ENCODE data around the gene DARS1. TPM values are rescaled to one million over a fixed set of nuclear protein-coding genes. Genes with fewer than 3 reads are reported as not detected.

The DARS1 gene
- total and polyA plus RNA-seq, 2 experiments from 2014 or later, result 115 to 148 TPM

- TF ChIP-seq ZNF462 (CRISPR knock-in tag; IDR thresholded peaks at IDR 0.05) (no peak), ZNF114 (CRISPR knock-in tag; IDR thresholded peaks at IDR 0.05) (no peak), EZH2phosphoT487 (IDR thresholded peaks at IDR 0.05; ENCODE audit: unreplicated experiment) (no peak), CREB1 (CRISPR knock-in tag; IDR thresholded peaks at IDR 0.05; ENCODE audit: low read depth) (no peak)
Measured at GRCh38 chr2:135980434-135981079, 4.9 kb downstream of the DARS1 start (continued).

GRCh38 chr2:135975702-135976101 lies 9.7 kb downstream of the DARS1 start:
- Mint-ChIP-seq H3K9me3 (no peaks in the 10 kb centered on the region), H3K4me3 (no peak overlapping the region), H3K27ac (no peak overlapping the region), H3K36me3 (ENCODE audit: low read depth) (peaks cover 67% of the 10 kb centered on the region), H3K27me3 (ENCODE audit: insufficient read depth, low read depth, poor library complexity) (no peaks in the 10 kb centered on the region), H3K4me1 (peaks cover 10% of the 10 kb centered on the region; the same call in 2 of the 3 replicates)
- Histone ChIP-seq H3K9me2 (ENCODE audit: insufficient read depth) (no peaks in the 10 kb centered on the region), H3F3A (replicated peaks; ENCODE audit: low read depth) (no peaks in the 10 kb centered on the region), H3K4me2 (no peak overlapping the region), H3K36me3 (ENCODE audit: insufficient read depth) (peaks cover 31% of the 10 kb centered on the region), H3K27me3 (ENCODE audit: insufficient read depth) (no peaks in the 10 kb centered on the region), H2AFZ (no peak overlapping the region), H3K4me1 (ENCODE audit: insufficient read depth) (no peaks in the 10 kb centered on the region), H3K4me3 (no peak overlapping the region), H3K27ac (ENCODE audit: low read depth) (no peak overlapping the region), H4K20me1 (replicated peaks; ENCODE audit: insufficient read depth) (peaks cover 18% of the 10 kb centered on the region), H3K79me2 (replicated peaks; ENCODE audit: insufficient read depth) (peaks cover 46% of the 10 kb centered on the region)
- TF ChIP-seq POLR2AphosphoS5 (IDR thresholded peaks at IDR 0.05; ENCODE audit: low read depth) (no peak), ETS1 (IDR thresholded peaks at IDR 0.05) (no peak), ZNF114 (CRISPR knock-in tag; IDR thresholded peaks at IDR 0.05) (no peak), EZH2 (IDR thresholded peaks at IDR 0.05; ENCODE audit: low read depth, unreplicated experiment) (no peak)
- no peak for DNase-seq (ENCODE audit: low spot score)
- no peak for ATAC-seq

All from GM23338 (cell line).